SK-N-SH (cell line): ENCODE results near the gene LRRC8C. TPM values are rescaled to one million over a fixed set of nuclear protein-coding genes. Genes with fewer than 3 reads are reported as not detected.
A peak's percentile ranks its signal among the peaks of the same experiment; 100 is the strongest.

Experiments
- CTCF ChIA-PET: fragments of 300-600, 350-600 bp; formaldehyde crosslinking; extraction: SDS; loops from one replicate; lab custom pipeline; 2021; lab: Yijun Ruan, JAX
- POLR2A ChIA-PET: fragments of 350-600 bp; sonication (Branson Sonifier 250); formaldehyde crosslinking; extraction: SDS; loops from one replicate; lab custom pipeline; 2020; ENCODE audit warnings: antibody characterized with exemption, inconsistent platforms; lab: Yijun Ruan, JAX
- DNase-seq: peaks from one replicate; pipeline ENCODE4 v3.0.0; 2012
- H2AFZ ChIP-seq: fragments of 200-600 bp; sonication (generic); 2 replicates; pipeline ENCODE4 v1.8.1; 2016; ENCODE audit warnings: antibody characterized with exemption, mild to moderate bottlenecking, low read depth
- H3F3A ChIP-seq: fragments of 200-600 bp; sonication (generic); replicated peaks from 2 replicates; pipeline ENCODE3; 2016; ENCODE audit warnings: antibody characterized with exemption, mild to moderate bottlenecking; ENCODE audit not compliant: insufficient read depth
- H3K27ac ChIP-seq, 2 experiments: fragments of 200-500 bp in 1 of 2; fragments of 200-600 bp in 1 of 2; sonication (Bioruptor generic) in 1 of 2; sonication (generic), shearing (Covaris generic) in 1 of 2; 2 replicates each; pipeline versions ENCODE4 v1.5.1 to v1.6.1; 2014 to 2016; ENCODE audit warnings: low read depth in 2 of 2, inconsistent platforms in 1 of 2, low read length in 1 of 2, mild to moderate bottlenecking in 1 of 2, mixed read lengths in 1 of 2
- H3K27me3 ChIP-seq: fragments of 200-600 bp; sonication (generic), shearing (Covaris generic); 2 replicates; pipeline ENCODE4 v1.6.1; 2016; ENCODE audit warnings: mixed run types; ENCODE audit not compliant: insufficient read depth
- H3K36me3 ChIP-seq, 2 experiments: fragments of 200-500 bp in 1 of 2; fragments of 200-600 bp in 1 of 2; sonication (Bioruptor generic) in 1 of 2; sonication (generic) in 1 of 2; replicated peaks in 1 of 2; 2 replicates each; pipeline versions ENCODE3 to v1.5.1; 2014 to 2016; ENCODE audit warnings: low read length in 1 of 2, mild to moderate bottlenecking in 1 of 2; ENCODE audit not compliant: insufficient read depth in 2 of 2, control insufficient read depth in 1 of 2
- H3K4me1 ChIP-seq, 2 experiments: fragments of 200-500 bp in 1 of 2; fragments of 200-600 bp in 1 of 2; sonication (Bioruptor generic) in 1 of 2; sonication (generic), shearing (Covaris generic) in 1 of 2; 2 replicates each; pipeline versions ENCODE4 v1.5.1 to v1.6.1; 2014 to 2016; ENCODE audit warnings: low read depth in 1 of 2, low read length in 1 of 2, mixed run types in 1 of 2; ENCODE audit not compliant: insufficient read depth in 2 of 2, control insufficient read depth in 1 of 2
- H3K4me2 ChIP-seq: fragments of 200-600 bp; sonication (generic), shearing (Covaris generic); 2 replicates; pipeline ENCODE4 v1.6.1; 2017; ENCODE audit warnings: mixed run types
- H3K4me3 ChIP-seq, 2 experiments: fragments of 200-500 bp in 1 of 2; fragments of 200-600 bp in 1 of 2; sonication (Bioruptor generic) in 1 of 2; sonication (generic), shearing (Covaris generic) in 1 of 2; 2 replicates each; pipeline versions ENCODE4 v1.5.1 to v1.8.1; 2014 to 2016; ENCODE audit warnings: low read depth in 2 of 2, inconsistent platforms in 1 of 2, low read length in 1 of 2, mild to moderate bottlenecking in 1 of 2, mixed read lengths in 1 of 2, moderate library complexity in 1 of 2
- H3K79me2 ChIP-seq: fragments of 200-600 bp; sonication (generic); 2 replicates; pipeline ENCODE4 v1.8.1; 2017; ENCODE audit warnings: mild to moderate bottlenecking; ENCODE audit not compliant: insufficient read depth
- H3K9ac ChIP-seq: fragments of 200-600 bp; sonication (generic); 2 replicates; pipeline ENCODE4 v1.6.1; 2017; ENCODE audit warnings: mixed run types
- H3K9me2 ChIP-seq: fragments of 200-600 bp; sonication (generic); 2 replicates; pipeline ENCODE4 v1.6.1; 2017; ENCODE audit warnings: mixed run types
- H3K9me3 ChIP-seq: fragments of 200-600 bp; sonication (generic); 2 replicates; pipeline ENCODE4 v1.6.1; 2017; ENCODE audit warnings: mixed run types, mild to moderate bottlenecking, moderate library complexity
- H4K20me1 ChIP-seq: fragments of 200-600 bp; sonication (generic); 2 replicates; pipeline ENCODE4 v1.6.1; 2017; ENCODE audit warnings: mild to moderate bottlenecking, mixed run types; ENCODE audit not compliant: insufficient read depth
- CHD2 ChIP-seq: fragments of 150-350 bp; IDR thresholded peaks from 2 replicates; pipeline ENCODE4 v1.6.1; 2018; ENCODE audit warnings: low read length; ENCODE audit not compliant: partially characterized antibody
- EP300 ChIP-seq, 2 experiments: IDR thresholded peaks; 2 replicates each; pipeline versions ENCODE4 v1.4.0 to v1.6.1; 2012; ENCODE audit warnings: borderline replicate concordance in 1 of 2, low read depth in 1 of 2, low read length in 1 of 2
- FOSL2 ChIP-seq: IDR thresholded peaks from 2 replicates; pipeline ENCODE4 v1.4.0; 2012; ENCODE audit warnings: low read depth, mild to moderate bottlenecking, moderate library complexity, borderline replicate concordance
- FOXJ3 ChIP-seq: sonication (generic); formaldehyde crosslinking; IDR thresholded peaks from 2 replicates; pipeline ENCODE4 v1.5.1; 2020; ENCODE audit warnings: mild to moderate bottlenecking, missing genetic modification reagents
- FOXM1 ChIP-seq: IDR thresholded peaks from 2 replicates; pipeline ENCODE4 v1.4.0; 2012; ENCODE audit warnings: low read depth, mild to moderate bottlenecking
- GABPA ChIP-seq: IDR thresholded peaks from 2 replicates; pipeline ENCODE4 v1.4.0; 2012; ENCODE audit warnings: low read depth, mild to moderate bottlenecking
- GATA2 ChIP-seq: sonication (generic); formaldehyde crosslinking; IDR thresholded peaks from 2 replicates; pipeline ENCODE4 v1.5.0; 2020; ENCODE audit warnings: mild to moderate bottlenecking, missing genetic modification reagents
- IRF3 ChIP-seq: fragments of 150-350 bp; IDR thresholded peaks from 2 replicates; pipeline ENCODE4 v1.6.1; 2016; ENCODE audit warnings: mild to moderate bottlenecking, low read depth, low read length
- JUND ChIP-seq: IDR thresholded peaks from 2 replicates; pipeline ENCODE4 v1.4.0; 2012
- MAX ChIP-seq: IDR thresholded peaks from 2 replicates; pipeline ENCODE4 v1.4.0; 2012; ENCODE audit warnings: low read depth
- MEF2A ChIP-seq: IDR thresholded peaks from 2 replicates; pipeline ENCODE4 v1.4.0; 2012; ENCODE audit warnings: low read depth, borderline replicate concordance
- MXI1 ChIP-seq: IDR thresholded peaks from 2 replicates; pipeline ENCODE4 v1.6.1; 2012; ENCODE audit warnings: mild to moderate bottlenecking, low read depth, low read length, improper control_type of control experiment
- NFIC ChIP-seq: IDR thresholded peaks from 2 replicates; pipeline ENCODE4 v1.4.0; 2012; ENCODE audit warnings: borderline replicate concordance
- PBX3 ChIP-seq: IDR thresholded peaks from 2 replicates; pipeline ENCODE4; 2012
- RAD21 ChIP-seq: IDR thresholded peaks from 2 replicates; pipeline ENCODE4 v1.6.1; 2012; ENCODE audit warnings: mild to moderate bottlenecking, low read length
- RXRA ChIP-seq: IDR thresholded peaks from 2 replicates; pipeline ENCODE4 v1.4.0; 2012; ENCODE audit warnings: low read depth, mild to moderate bottlenecking, borderline replicate concordance
- SIN3A ChIP-seq: IDR thresholded peaks from 2 replicates; pipeline ENCODE4 v1.6.1; 2012; ENCODE audit warnings: low read depth, mild to moderate bottlenecking, low read length, moderate library complexity, borderline replicate concordance
- TAF1 ChIP-seq: IDR thresholded peaks from 2 replicates; pipeline ENCODE4 v1.6.1; 2012; ENCODE audit warnings: low read depth, mild to moderate bottlenecking, low read length, moderate library complexity, borderline replicate concordance
- TEAD4 ChIP-seq: IDR thresholded peaks from 2 replicates; pipeline ENCODE4 v1.4.0; 2012; ENCODE audit warnings: mild to moderate bottlenecking, borderline replicate concordance; ENCODE audit not compliant: insufficient read depth
- USF1 ChIP-seq: IDR thresholded peaks from 2 replicates; pipeline ENCODE4 v1.4.0; 2012; ENCODE audit warnings: low read depth, borderline replicate concordance
- YY1 ChIP-seq: IDR thresholded peaks from 2 replicates; pipeline ENCODE4 v1.4.0; 2012; ENCODE audit warnings: low read depth, mild to moderate bottlenecking
- WGBS: methylation state at CpG from one replicate; pipeline ENCODE4 v1.1.6; 2017; ENCODE audit warnings: low lambda C conversion rate; 5-methylcytosine and 5-hydroxymethylcytosine counted together
- polyA plus RNA-seq, 3 experiments: library from polyadenylated mRNA; depleted of rRNA; stranded (reverse); fragments of >200 nt; gene quantifications; 2 replicates each; pipeline ENCODE4 v1.2.3, GENCODE V29; 2012

LRRC8C gene
- polyA plus RNA-seq, 1 of the 3 experiments (the other 2 are of a cell fraction): 4.2 TPM

GRCh38 chr1:89666640-89667039 lies 33.7 kb downstream of the LRRC8C start:
- POLR2A ChIA-PET: no interaction called here
- Histone ChIP-seq H3K4me1 (peaks cover 6 to 8% of the 10 kb centered on the region in 2 experiments; a peak in 2 of 4 replicates), H4K20me1 (no peaks in the 10 kb centered on the region), H3F3A (no peaks in the 10 kb centered on the region), H3K79me2 (peaks cover 64% of the 10 kb centered on the region), H3K4me3 (no peak overlapping the region), H2AFZ (no peak overlapping the region), H3K27ac (no peak overlapping the region; a peak in 1 of 4 replicates)
- CTCF ChIA-PET: no interaction called here
- TF ChIP-seq PBX3 (no peak), TAF1 (no peak), MXI1 (no peak), RAD21 (no peak), IRF3 (no peak), SIN3A (no peak)
- TF ChIP-seq, all 33 proteins: peak for 0
- WGBS: 65% methylated on average over 1 of the region's 1 CpG
- Histone ChIP-seq H3K36me3 (no peaks in the 10 kb centered on the region), H3K27me3 (no peaks in the 10 kb centered on the region), H3K9me3 (no peaks in the 10 kb centered on the region), H3K9ac (no peak overlapping the region), H3K4me2 (no peak overlapping the region), H3K9me2 (no peaks in the 10 kb centered on the region)
- no peak for DNase-seq

- Histone ChIP-seq H4K20me1 (no peaks in the 10 kb centered on the region), H3F3A (no peaks in the 10 kb centered on the region), H3K9me3 (no peaks in the 10 kb centered on the region), H3K27me3 (no peaks in the 10 kb centered on the region), H3K9me2 (no peaks in the 10 kb centered on the region), H3K9ac (no peak overlapping the region), H3K4me2 (no peak overlapping the region), H3K36me3 (no peaks in the 10 kb centered on the region), H3K4me3 (no peak overlapping the region), H3K4me1 (peaks cover 6 to 8% of the 10 kb centered on the region in 2 experiments; a peak in 2 of 4 replicates), H3K79me2 (peaks cover 61% of the 10 kb centered on the region), H3K27ac (peak overlapping the region; percentile 46 to 73), H2AFZ (no peak overlapping the region)
- DNase-seq: no peak
- POLR2A ChIA-PET: no interaction called here
- CTCF ChIA-PET: interaction anchor here (1.2 kb wide), 1 partner anchor 19 kb away, joined by 3 read pairs; no protein-coding TSS in a partner anchor
- 91% methylated on average over 1 of the region's 1 CpG for WGBS
- TF ChIP-seq GABPA: no peak
- TF ChIP-seq TEAD4: no peak
- no peak for TF ChIP-seq CHD2
- TF ChIP-seq NFIC: no peak
- no peak for TF ChIP-seq MEF2A
- no peak for TF ChIP-seq GATA2 (CRISPR knock-in tag)
- no peak for TF ChIP-seq JUND
- TF ChIP-seq FOSL2: no peak
- no peak for TF ChIP-seq FOXM1
- TF ChIP-seq EP300 (IDR thresholded peaks at IDR 0.05; ENCODE audit: borderline replicate concordance in 1 of 2, low read depth in 1 of 2, low read length in 1 of 2): no peak
- no peak for TF ChIP-seq IRF3
- TF ChIP-seq FOXJ3 (CRISPR knock-in tag): no peak
- TF ChIP-seq RXRA: no peak
- no peak for TF ChIP-seq USF1
- TF ChIP-seq YY1: no peak
- TF ChIP-seq MAX: no peak
- TF ChIP-seq PBX3: no peak
Measured at GRCh38 chr1:89667691-89668090, 34.8 kb downstream of the LRRC8C start.
